H1 (cell line): ENCODE results near the gene PPM1D. TPM values are rescaled to one million over a fixed set of nuclear protein-coding genes. Genes with fewer than 3 reads are reported as not detected.
A peak's percentile ranks its signal among the peaks of the same experiment; 100 is the strongest.

Source experiments
- CTCF ChIA-PET: fragments of 300-600 bp; sonication (Branson Sonifier 250); formaldehyde crosslinking; loops from one replicate; lab custom pipeline; 2021; ENCODE audit not compliant: partially characterized antibody; lab: Charles Lee
- POLR2A ChIA-PET: fragments of 300-600 bp; sonication (Branson Sonifier 250); formaldehyde crosslinking; loops from one replicate; lab custom pipeline; 2021; ENCODE audit warnings: inconsistent platforms; ENCODE audit not compliant: partially characterized antibody; lab: Charles Lee
- DNase-seq, 2 experiments: peaks; one replicate each; pipeline versions ENCODE4 v3.0.0 to v3.0.0-alpha.2; 2010 to 2022; ENCODE audit warnings: low spot score in 2 of 2, low read depth in 1 of 2, mixed read lengths in 1 of 2
- FAIRE-seq: peaks from 2 replicates; lab custom pipeline; 2011; peaks lifted over from hg19 to GRCh38; lab: Jason Lieb, UNC
- H2AFZ ChIP-seq: 2 replicates; pipeline ENCODE4 v1.8.1; 2012; ENCODE audit warnings: low read length, inconsistent platforms
- H2AK5ac ChIP-seq: 2 replicates; pipeline ENCODE4 v1.6.1; 2013; ENCODE audit warnings: low read depth, low read length
- H2BK120ac ChIP-seq: replicated peaks from 2 replicates; pipeline ENCODE3; 2013; ENCODE audit warnings: low read depth, low read length, inconsistent platforms
- H2BK12ac ChIP-seq: 2 replicates; pipeline ENCODE4 v1.6.1; 2013; ENCODE audit warnings: low read depth, low read length
- H2BK15ac ChIP-seq: 2 replicates; pipeline ENCODE4 v1.6.1; 2013; ENCODE audit warnings: low read length
- H2BK20ac ChIP-seq: 2 replicates; pipeline ENCODE4 v1.6.1; 2013; ENCODE audit warnings: low read length
- H2BK5ac ChIP-seq: 2 replicates; pipeline ENCODE4 v1.6.1; 2013; ENCODE audit warnings: low read depth, low read length
- H3K14ac ChIP-seq: 2 replicates; pipeline ENCODE4 v1.6.1; 2013; ENCODE audit warnings: inconsistent platforms; ENCODE audit not compliant: insufficient read length
- H3K18ac ChIP-seq: 2 replicates; pipeline ENCODE4 v1.6.1; 2013; ENCODE audit warnings: low read length; ENCODE audit errors: extremely low read depth
- H3K23ac ChIP-seq: 2 replicates; pipeline ENCODE4 v1.6.1; 2013; ENCODE audit warnings: inconsistent platforms; ENCODE audit not compliant: insufficient read length
- H3K23me2 ChIP-seq: 2 replicates; pipeline ENCODE4 v1.6.1; 2013; ENCODE audit warnings: low read depth, low read length
- H3K27ac ChIP-seq: 2 replicates; pipeline ENCODE4 v1.6.1; 2011; ENCODE audit warnings: low read depth, low read length, inconsistent platforms
- H3K27me3 ChIP-seq, 4 experiments: replicated peaks in 1 of 4; 1 replicate in 1 of 4; 2 replicates in 3 of 4; pipeline versions ENCODE4 v1.6.1 to v1.8.1; 2011 to 2013; ENCODE audit warnings: low read length in 3 of 4, mild to moderate bottlenecking in 3 of 4, inconsistent platforms in 2 of 4, mixed read lengths in 2 of 4, moderate library complexity in 1 of 4; ENCODE audit not compliant: control insufficient read depth in 3 of 4, insufficient read depth in 3 of 4; ENCODE audit errors: extremely low read depth in 1 of 4
- H3K36me3 ChIP-seq, 4 experiments: 2 replicates each; pipeline versions ENCODE4 v1.6.1 to v1.8.1; 2011 to 2013; ENCODE audit warnings: mild to moderate bottlenecking in 4 of 4, low read length in 3 of 4, moderate library complexity in 2 of 4, control low read depth in 1 of 4, inconsistent platforms in 1 of 4; ENCODE audit not compliant: insufficient read depth in 4 of 4, control insufficient read depth in 2 of 4
- H3K4ac ChIP-seq: replicated peaks from 2 replicates; pipeline ENCODE3; 2013; ENCODE audit warnings: low read length, low read depth, mixed read lengths, inconsistent platforms; ENCODE audit not compliant: insufficient read length
- H3K4me1 ChIP-seq, 4 experiments: replicated peaks in 1 of 4; 1 replicate in 1 of 4; 2 replicates in 3 of 4; pipeline versions ENCODE4 v1.6.1 to v1.8.1; 2011 to 2013; ENCODE audit warnings: low read length in 3 of 4, inconsistent platforms in 2 of 4, mixed read lengths in 1 of 4; ENCODE audit not compliant: insufficient read depth in 4 of 4, control insufficient read depth in 3 of 4
- H3K4me2 ChIP-seq, 2 experiments: 2 replicates each; pipeline versions ENCODE4 v1.6.1 to v1.8.1; 2011 to 2013; ENCODE audit warnings: low read depth in 2 of 2, low read length in 2 of 2, control low read depth in 1 of 2, inconsistent platforms in 1 of 2, mild to moderate bottlenecking in 1 of 2; ENCODE audit not compliant: insufficient read depth in 1 of 2
- H3K4me3 ChIP-seq, 4 experiments: fragments of 200-600, 300-600 bp in 1 of 4; sonication (generic), shearing (Covaris generic), sonication (Bioruptor Twin) in 1 of 4; 2 replicates each; pipeline versions ENCODE4 v1.5.1 to v1.8.1; 2011 to 2016; ENCODE audit warnings: low read length in 4 of 4, low read depth in 3 of 4, control low read depth in 2 of 4, inconsistent platforms in 2 of 4, mild to moderate bottlenecking in 2 of 4, mixed read lengths in 1 of 4, moderate library complexity in 1 of 4; ENCODE audit not compliant: insufficient read depth in 2 of 4; ENCODE audit errors: extremely low read depth in 1 of 4
- H3K56ac ChIP-seq: replicated peaks from 2 replicates; pipeline ENCODE3; 2013; ENCODE audit warnings: low read depth, mild to moderate bottlenecking, mixed read lengths, low read length, inconsistent platforms; ENCODE audit not compliant: insufficient read length
- H3K79me1 ChIP-seq: 2 replicates; pipeline ENCODE4 v1.6.1; 2013; ENCODE audit warnings: low read depth, low read length, control low read depth
- H3K79me2 ChIP-seq, 2 experiments: 2 replicates each; pipeline versions ENCODE4 v1.6.1 to v1.8.1; 2012 to 2013; ENCODE audit warnings: low read length in 2 of 2, mild to moderate bottlenecking in 2 of 2, inconsistent platforms in 1 of 2; ENCODE audit not compliant: insufficient read depth in 2 of 2, control insufficient read depth in 1 of 2
- H3K9ac ChIP-seq, 4 experiments: replicated peaks in 1 of 4; 1 replicate in 1 of 4; 2 replicates in 3 of 4; pipeline versions ENCODE4 v1.6.1 to v1.8.1; 2011 to 2013; ENCODE audit warnings: low read depth in 3 of 4, low read length in 3 of 4, control low read depth in 2 of 4, mild to moderate bottlenecking in 2 of 4, moderate library complexity in 2 of 4, inconsistent platforms in 1 of 4; ENCODE audit errors: extremely low read depth in 1 of 4
- H3K9me3 ChIP-seq, 2 experiments: 2 replicates each; pipeline versions ENCODE4 v1.6.1 to v1.8.1; 2012 to 2013; ENCODE audit warnings: mild to moderate bottlenecking in 2 of 2, moderate library complexity in 2 of 2, control low read depth in 1 of 2, inconsistent platforms in 1 of 2, low read depth in 1 of 2, low read length in 1 of 2, mixed read lengths in 1 of 2; ENCODE audit not compliant: insufficient read depth in 2 of 2
- H4K20me1 ChIP-seq, 2 experiments: replicated peaks in 1 of 2; 2 replicates each; pipeline versions ENCODE3 to v1.8.1; 2011 to 2013; ENCODE audit warnings: inconsistent platforms in 2 of 2, low read length in 2 of 2, mild to moderate bottlenecking in 1 of 2; ENCODE audit not compliant: insufficient read depth in 2 of 2, control insufficient read depth in 1 of 2
- H4K5ac ChIP-seq: 2 replicates; pipeline ENCODE4 v1.6.1; 2013; ENCODE audit warnings: low read length, low read depth, mixed read lengths, inconsistent platforms; ENCODE audit not compliant: insufficient read length
- H4K8ac ChIP-seq: 2 replicates; pipeline ENCODE4 v1.8.0; 2013; ENCODE audit warnings: mild to moderate bottlenecking, moderate library complexity, low read length, inconsistent platforms; ENCODE audit not compliant: insufficient read depth; ENCODE audit errors: extremely low read depth
- H4K91ac ChIP-seq: replicated peaks from 2 replicates; pipeline ENCODE3; 2013; ENCODE audit warnings: low read length, mixed read lengths, inconsistent platforms; ENCODE audit not compliant: insufficient read length
- ATF2 ChIP-seq: IDR thresholded peaks from 2 replicates; pipeline ENCODE4 v1.6.1; 2012; ENCODE audit warnings: low read length, inconsistent platforms
- BCL11A ChIP-seq, 2 experiments: IDR thresholded peaks; one replicate each; pipeline ENCODE4 v1.6.1; 2011; ENCODE audit warnings: low read depth in 2 of 2, low read length in 2 of 2, mild to moderate bottlenecking in 2 of 2
- CBX8 ChIP-seq: fragments of 300-800, 300-1000 bp; sonication (generic); IDR thresholded peaks from 2 replicates; pipeline ENCODE4 v1.7.1; 2016; ENCODE audit warnings: low read depth, low read length, borderline replicate concordance
- EGR1 ChIP-seq: IDR thresholded peaks from 2 replicates; pipeline ENCODE4 v1.6.1; 2011; ENCODE audit warnings: low read depth, low read length, borderline replicate concordance
- EZH2 ChIP-seq: fragments of 200-600 bp; sonication (generic); IDR thresholded peaks from 2 replicates; pipeline ENCODE4 v1.7.1; 2012; ENCODE audit warnings: low read depth, mild to moderate bottlenecking, moderate library complexity, low read length, inconsistent platforms; ENCODE audit not compliant: severe bottlenecking
- JUN ChIP-seq: IDR thresholded peaks from 2 replicates; pipeline ENCODE4 v1.6.1; 2011; ENCODE audit warnings: low read depth, mild to moderate bottlenecking, improper control_type of control experiment, low read length
- NRF1 ChIP-seq: IDR thresholded peaks from 2 replicates; pipeline ENCODE4 v1.6.1; 2011; ENCODE audit warnings: mild to moderate bottlenecking, low read depth, low read length, improper control_type of control experiment
- SP1 ChIP-seq: IDR thresholded peaks from 2 replicates; pipeline ENCODE4 v1.6.1; 2011; ENCODE audit warnings: low read depth, low read length
- SP2 ChIP-seq: IDR thresholded peaks from 2 replicates; pipeline ENCODE4 v1.6.1; 2012; ENCODE audit warnings: mild to moderate bottlenecking, low read length, inconsistent platforms
- SUZ12 ChIP-seq: fragments of 200-600 bp; sonication (generic); IDR thresholded peaks from 2 replicates; pipeline ENCODE4 v1.6.1; 2012; ENCODE audit warnings: mild to moderate bottlenecking, inconsistent platforms, low read length, moderate library complexity, mixed read lengths
- TAF1 ChIP-seq: IDR thresholded peaks from 2 replicates; pipeline ENCODE4 v1.6.1; 2011; ENCODE audit warnings: mild to moderate bottlenecking, low read depth, low read length
- ZNF274 ChIP-seq: IDR thresholded peaks from 2 replicates; pipeline ENCODE4 v1.7.0; 2012; ENCODE audit warnings: low read length, borderline replicate concordance; ENCODE audit errors: extremely low read depth
- WGBS, 2 experiments: shearing (Covaris generic) in 1 of 2; methylation state at CpG; one replicate each; pipeline versions ENCODE4 v1.1.6 to v1.1.7; 2013 to 2015; ENCODE audit warnings: low lambda C conversion rate in 2 of 2, mixed read lengths in 2 of 2, inconsistent platforms in 1 of 2, low coverage in 1 of 2, missing lambda C conversion rate in 1 of 2; ENCODE audit not compliant: insufficient replicate concordance in 2 of 2, insufficient coverage in 1 of 2, insufficient read length in 1 of 2; ENCODE audit errors: extremely low coverage in 1 of 2, missing lambda C conversion rate in 1 of 2; 5-methylcytosine and 5-hydroxymethylcytosine counted together
- polyA plus RNA-seq, 7 experiments: library from polyadenylated mRNA; depleted of rRNA in 3 of 7; stranded (reverse) in 5 of 7; unstranded in 2 of 7; fragments of >200 nt in 5 of 7; fragments of 200-250 nt in 2 of 7; gene quantifications; 1 replicate in 5 of 7; 2 replicates in 1 of 7; 4 replicates in 1 of 7; pipeline versions ENCODE4 v1.2.1 to v1.2.3, GENCODE V29; 2011 to 2013; ENCODE audit warnings: missing spikeins in 2 of 7, mixed read lengths in 2 of 7
- total RNA-seq: library from RNA; stranded (reverse); fragmentation: NEBNext Ultra II Directional; extraction: Animal tissue kit (Norgen Biotek cat#: 25700); gene quantifications from 2 replicates; pipeline ENCODE4 v1.2.1, GENCODE V29; 2021

The PPM1D gene
- total and polyA plus RNA-seq, 2 of the 8 experiments (the other 6 are each of a cell fraction or from before 2014, with no cell fraction given): 5.0 to 16.7 TPM

GRCh38 chr17:60615108-60615507, 15.1 kb downstream of the PPM1D start:
- H4K91ac ChIP-seq: no peak overlapping the region
- no peak overlapping the region for H3K9ac ChIP-seq
- no peak overlapping the region for H2BK20ac ChIP-seq
- no peak overlapping the region for H2BK120ac ChIP-seq
- WGBS, 2 experiments: 89% methylated on average over 7 of the region's 7 CpGs; no CpG with 5 or more reads in 1 of the 2 experiments
- H2AFZ ChIP-seq: no peak overlapping the region
- H3K18ac ChIP-seq: no peak overlapping the region
- peak in 1 of 2 experiments; percentile 26 for DNase-seq
- H3K4me3 ChIP-seq: no peak overlapping the region
- no peak overlapping the region for H4K8ac ChIP-seq
- H3K23ac ChIP-seq: no peak overlapping the region
- H2BK12ac ChIP-seq: no peak overlapping the region
- H3K9me3 ChIP-seq: peaks cover 7 to 9% of the 10 kb centered on the region in 2 experiments; a peak in 1 of 4 replicates
- CTCF ChIA-PET: interaction anchor here (0.6 to 2.3 kb wide), 4 partner anchors 14 to 65 kb away, joined by 4 to 12 read pairs (median 5); no protein-coding TSS in a partner anchor
- H3K79me1 ChIP-seq: 0 out of 2 replicates have a peak, but pooled peaks cover 2% of the 10 kb centered on the region
- H3K79me2 ChIP-seq: peaks cover 9 to 94% of the 10 kb centered on the region in 2 experiments
- no peak overlapping the region for H2BK5ac ChIP-seq
- no peaks in the 10 kb centered on the region for H3K23me2 ChIP-seq
- H3K36me3 ChIP-seq: no peaks in the 10 kb centered on the region; a peak in 3 of 8 replicates
- H3K4me2 ChIP-seq: no peak overlapping the region
- FAIRE-seq: no peak
- H3K4ac ChIP-seq: no peak overlapping the region
- TF ChIP-seq EGR1 (no peak), EZH2 (no peak), SP2 (no peak), SUZ12 (no peak), ZNF274 (no peak), JUN (no peak), TAF1 (no peak), SP1 (no peak), BCL11A (IDR thresholded peaks at IDR 0.05; ENCODE audit: low read depth in 2 of 2, low read length in 2 of 2) (no peak), NRF1 (no peak), ATF2 (no peak), CBX8 (no peak)
- POLR2A ChIA-PET: interaction anchor here (2.7 to 3.4 kb wide), 2 partner anchors 10 to 16 kb away, joined by 8 to 13 read pairs; partner anchors contain the start of gene PPM1D
- H2AK5ac ChIP-seq: no peak overlapping the region
- no peak overlapping the region for H3K56ac ChIP-seq
- no peak overlapping the region for H3K27ac ChIP-seq
- no peaks in the 10 kb centered on the region for H3K27me3 ChIP-seq
- H3K4me1 ChIP-seq: no peaks in the 10 kb centered on the region
- no peak overlapping the region for H2BK15ac ChIP-seq
- no peak overlapping the region for H4K5ac ChIP-seq
- H3K14ac ChIP-seq: no peak overlapping the region
- H4K20me1 ChIP-seq: peaks cover 0 to 2% of the 10 kb centered on the region in 2 experiments
